HPDE6-E6E7 (cell line): ENCODE results near the gene SOX13.
"Not testable (repeated sequence)": the region's sequence is repeated elsewhere in the genome, so short reads cannot be mapped to it uniquely, and the experiment has no call there.

Source experiments
- DNase-seq: peaks from one replicate; pipeline ENCODE4 v3.0.0; 2011; ENCODE audit warnings: missing footprints; ENCODE audit errors: extremely low spot score

SOX13 gene

GRCh38 chr1:204072931-204073836 lies at the start of gene SOX13:
Gene SOX13 (plus strand): TSS chr1:204073115. CDS start chr1:204112916, 39,801 bp downstream.
- DNase-seq: peak; percentile 90

DNA sequence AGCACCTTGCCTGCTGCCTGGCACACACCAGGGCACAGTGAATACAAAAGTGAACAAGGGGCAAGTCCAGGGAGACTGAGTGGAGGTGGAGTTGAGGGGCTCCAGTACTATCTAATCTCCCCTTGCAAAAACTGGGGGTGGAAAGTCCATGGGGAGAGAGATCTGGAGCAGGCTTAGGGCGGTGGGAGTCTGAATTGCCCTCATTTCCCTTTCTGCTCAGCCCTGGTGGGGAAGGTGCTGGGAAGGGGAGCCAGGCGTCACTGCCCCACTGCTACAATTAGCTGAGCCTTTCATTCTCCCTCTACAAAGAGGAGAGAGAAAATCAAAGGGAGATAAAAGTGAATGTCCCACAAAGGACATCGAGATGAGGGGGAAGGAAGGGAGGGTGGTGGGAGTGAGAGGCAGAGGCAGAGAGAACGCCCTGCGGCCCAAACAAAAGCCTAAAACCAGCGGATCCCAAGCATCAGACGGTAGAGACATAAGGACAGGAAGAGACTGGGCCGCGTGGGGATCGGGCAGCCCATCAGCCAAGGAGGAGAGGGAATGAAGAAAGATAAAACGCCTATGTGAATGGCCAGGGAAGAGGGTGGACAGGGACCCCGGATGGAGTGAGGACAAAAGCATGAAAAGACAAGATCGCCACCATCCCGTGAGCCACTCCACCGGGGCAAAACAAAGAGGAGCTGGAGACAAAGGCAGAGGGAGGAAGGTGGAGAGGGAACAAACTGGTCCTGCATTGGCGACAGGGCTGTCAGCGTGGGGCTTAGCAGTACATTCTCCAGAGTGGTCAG lies 46.8 kb upstream of the SOX13 start:
- no peak for DNase-seq

DNA sequence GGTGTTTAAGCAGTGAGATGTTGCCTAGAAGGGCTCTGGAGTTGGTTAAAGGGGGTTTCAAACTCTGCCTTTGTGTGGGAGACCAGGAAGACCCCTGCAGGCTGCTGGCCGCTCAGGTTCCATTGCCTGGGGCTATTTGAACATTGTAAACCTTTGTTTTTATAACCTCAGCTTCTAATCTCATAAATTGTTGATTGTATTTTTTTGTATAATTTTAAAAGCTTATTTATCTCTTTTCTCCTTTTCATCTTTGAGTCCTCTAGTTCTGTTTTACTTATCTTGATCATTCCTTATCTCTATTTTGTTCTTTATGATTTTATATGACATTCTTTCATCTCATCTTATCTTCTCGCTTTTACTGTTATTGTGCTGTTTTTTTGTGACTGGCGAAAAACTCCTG lies 45.5 kb upstream of the SOX13 start:
- DNase-seq: no peak

GRCh38 chr1:204029016-204029415 lies 43.9 kb upstream of the SOX13 start:
- no peak for DNase-seq

DNA sequence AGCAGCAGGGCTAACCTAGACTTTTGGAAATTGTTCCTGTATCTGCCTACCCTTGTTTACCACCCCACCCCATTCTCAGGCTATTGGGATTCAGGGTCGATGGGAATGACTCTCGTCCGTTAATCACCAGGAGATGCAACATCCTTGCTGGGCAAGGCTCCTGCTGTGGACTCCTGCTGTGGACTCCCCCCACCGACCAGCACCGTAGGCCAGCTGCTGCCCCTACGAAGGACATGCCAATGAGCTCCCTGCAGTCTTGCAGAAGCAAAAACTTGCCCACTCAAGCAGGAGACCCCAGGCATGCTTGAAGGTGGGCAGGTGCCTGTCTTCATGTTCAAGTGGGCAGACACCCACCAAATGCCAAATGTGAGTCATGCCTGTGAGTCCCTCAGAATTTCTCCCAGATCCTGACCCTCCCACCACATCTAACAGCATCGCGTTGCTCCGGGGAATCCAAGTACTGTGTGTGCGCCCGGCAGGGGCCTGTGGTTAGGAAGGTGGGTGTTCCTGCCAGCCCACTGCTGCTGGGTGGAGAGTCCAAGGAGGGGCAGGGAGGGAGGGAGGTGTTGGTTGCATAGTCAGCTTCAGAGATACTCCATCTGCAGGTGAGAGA lies 41.7 kb upstream of the SOX13 start:
- no peak for DNase-seq

- no peak for DNase-seq
Observed at GRCh38 chr1:204032642-204033235, 40.2 kb upstream of the SOX13 start.

DNA sequence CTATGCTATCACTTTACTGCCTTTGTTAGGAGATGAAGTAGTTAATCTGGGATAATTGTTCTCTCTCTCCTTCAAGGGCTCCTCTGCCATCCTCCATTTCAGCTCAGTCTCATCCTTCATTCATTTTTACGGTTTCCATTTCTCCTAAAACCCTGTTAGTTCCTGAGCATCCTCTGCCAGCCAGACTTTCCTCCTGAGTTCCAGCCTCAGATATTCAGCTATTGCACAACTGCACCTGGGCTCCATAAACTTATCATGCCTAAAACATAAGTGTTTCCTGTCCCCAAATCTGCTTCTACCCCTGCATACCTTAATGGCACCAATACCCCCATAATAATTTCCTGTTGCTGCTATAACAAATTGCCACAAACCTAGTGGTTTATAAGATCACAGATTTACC lies 39.6 kb upstream of the SOX13 start:
- no peak for DNase-seq

DNA sequence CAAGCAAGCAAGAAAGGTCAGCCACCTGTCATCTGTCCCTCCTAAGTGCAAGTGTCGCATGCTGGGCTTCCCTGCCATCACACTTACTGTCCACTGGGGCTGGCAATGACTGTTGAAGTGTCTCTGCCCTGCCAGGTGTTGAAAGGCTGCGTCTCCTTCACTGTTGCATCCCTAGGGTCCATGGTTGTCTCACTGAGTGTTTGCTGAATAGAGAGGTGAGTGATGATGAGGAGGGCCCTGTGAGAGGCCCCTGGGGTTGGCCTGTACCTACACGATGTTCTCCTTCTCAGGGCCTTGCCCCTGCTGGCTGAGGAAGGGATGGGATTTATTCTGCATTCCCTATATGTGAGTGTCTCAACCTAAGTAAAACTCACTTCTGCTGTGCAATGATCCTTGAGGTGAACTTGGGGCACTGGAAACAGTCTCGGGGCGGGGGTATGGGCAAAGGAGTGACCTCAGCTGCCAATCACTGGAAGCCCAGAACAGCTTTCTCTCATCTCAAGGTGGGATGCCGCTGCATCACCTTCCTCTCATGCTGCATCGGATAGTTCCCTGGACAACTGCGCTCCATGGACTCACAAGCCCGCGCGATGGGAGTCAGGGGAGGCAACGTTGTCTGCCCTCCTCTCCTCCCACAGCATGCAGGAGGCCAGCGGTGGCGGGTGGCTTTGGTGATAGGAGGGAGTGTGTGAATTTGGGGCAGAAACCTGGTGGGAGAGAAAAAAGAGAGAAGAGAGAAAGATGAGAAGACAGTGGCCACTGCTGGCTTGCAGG lies 35.8 kb upstream of the SOX13 start:
- DNase-seq: no peak

DNA sequence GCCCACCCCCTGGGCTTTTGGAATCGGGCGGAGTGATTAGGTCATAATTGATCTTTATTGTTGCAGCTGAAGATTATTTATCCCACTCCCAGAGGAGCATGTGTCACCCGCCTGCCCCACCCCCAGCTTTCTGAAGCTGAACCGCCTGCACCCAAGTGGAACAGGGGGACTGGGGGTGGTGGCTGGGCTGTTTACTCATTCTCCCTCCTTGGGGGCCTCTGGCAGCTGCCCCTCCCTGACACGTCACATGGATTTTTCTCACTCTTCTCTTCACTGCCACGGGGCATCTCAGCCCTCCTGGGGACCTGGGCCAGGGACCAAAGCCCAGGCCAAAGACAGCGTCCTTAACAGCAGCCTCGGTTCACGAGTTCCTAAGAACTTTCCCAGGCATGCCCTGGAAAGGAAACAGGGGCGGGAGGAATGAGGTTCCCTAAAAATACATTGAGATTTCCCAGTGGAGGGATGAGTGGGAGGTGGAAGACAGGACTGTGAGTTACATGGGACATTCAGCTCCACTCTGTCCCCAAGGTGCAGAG lies 31.6 kb upstream of the SOX13 start:
- DNase-seq: no peak

DNA sequence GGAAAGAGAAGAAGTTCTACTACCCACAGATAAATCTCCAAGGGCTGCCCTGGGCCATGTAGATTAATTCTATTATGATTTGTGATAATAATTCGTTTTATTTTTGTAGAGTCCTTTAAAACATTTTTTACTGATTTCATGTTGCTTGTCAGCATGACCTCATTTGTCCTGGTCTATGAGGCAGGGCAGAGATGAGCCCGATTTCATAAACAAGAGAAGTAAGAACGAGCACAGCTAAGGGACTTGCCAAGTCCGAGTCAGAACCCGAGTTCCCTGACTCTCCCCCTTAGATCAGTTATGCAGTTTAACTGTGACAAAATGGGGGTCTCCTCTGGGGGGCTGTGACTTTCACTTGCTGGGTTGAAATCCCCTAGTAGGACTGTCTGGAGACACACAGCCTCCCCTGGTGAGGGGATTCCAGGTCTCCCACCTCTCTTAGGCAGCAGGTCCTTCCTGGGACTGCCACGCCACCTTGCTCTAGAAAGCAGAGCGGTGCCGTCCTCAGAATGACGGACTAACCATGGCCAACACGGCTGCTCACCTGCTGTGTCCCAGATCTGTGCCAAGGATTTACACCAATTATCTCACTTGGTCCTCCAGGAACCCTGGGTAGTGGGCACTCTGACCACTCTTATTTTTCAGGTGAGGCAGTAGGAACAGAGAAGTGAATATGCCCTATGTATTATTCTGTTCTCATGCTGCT lies 31.0 kb upstream of the SOX13 start:
- no peak for DNase-seq

- no peak for DNase-seq
Observed at GRCh38 chr1:204042516-204042915, 30.4 kb upstream of the SOX13 start.

DNA sequence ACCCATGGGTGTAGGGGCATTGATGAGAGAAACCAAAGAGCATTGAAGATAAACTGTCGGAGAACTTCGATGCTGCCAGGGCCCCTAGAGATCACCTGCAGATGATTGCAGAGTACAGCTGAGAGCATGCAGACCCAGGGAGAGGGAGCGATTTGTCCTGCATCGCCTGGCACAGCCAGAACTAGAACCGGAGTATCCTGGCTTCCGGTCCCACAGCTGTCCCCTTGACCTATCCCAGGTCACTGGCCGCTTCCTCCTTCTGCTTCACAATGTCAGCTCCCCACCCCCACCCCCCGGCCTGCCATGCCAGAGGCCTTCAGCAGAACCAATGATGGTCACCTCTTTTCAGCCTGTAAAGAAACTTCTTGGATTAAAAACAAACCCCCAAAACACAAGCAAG lies 29.2 kb upstream of the SOX13 start:
- no peak for DNase-seq

GRCh38 chr1:204044448-204044847 lies 28.5 kb upstream of the SOX13 start:
- no peak for DNase-seq

DNA sequence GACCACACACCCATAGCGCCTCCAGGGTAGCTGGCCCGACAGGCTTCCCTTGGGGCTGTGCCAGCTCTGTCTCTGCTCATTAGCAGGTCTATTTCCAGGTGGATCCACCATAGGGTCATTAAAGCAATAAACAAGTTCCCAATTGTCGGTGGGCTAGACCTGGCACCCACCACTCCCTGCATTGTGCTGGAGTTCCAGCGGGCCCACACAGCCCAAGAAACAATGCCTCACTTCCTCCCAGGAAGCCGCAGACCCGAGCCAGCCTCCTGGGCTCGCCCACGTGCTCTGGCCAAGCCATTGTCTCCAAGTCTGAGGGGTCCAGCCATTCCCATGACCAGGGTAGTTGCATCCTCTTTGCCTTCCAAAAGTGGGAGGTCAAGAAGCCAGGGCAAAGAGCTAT lies 27.5 kb upstream of the SOX13 start:
- no peak for DNase-seq

DNA sequence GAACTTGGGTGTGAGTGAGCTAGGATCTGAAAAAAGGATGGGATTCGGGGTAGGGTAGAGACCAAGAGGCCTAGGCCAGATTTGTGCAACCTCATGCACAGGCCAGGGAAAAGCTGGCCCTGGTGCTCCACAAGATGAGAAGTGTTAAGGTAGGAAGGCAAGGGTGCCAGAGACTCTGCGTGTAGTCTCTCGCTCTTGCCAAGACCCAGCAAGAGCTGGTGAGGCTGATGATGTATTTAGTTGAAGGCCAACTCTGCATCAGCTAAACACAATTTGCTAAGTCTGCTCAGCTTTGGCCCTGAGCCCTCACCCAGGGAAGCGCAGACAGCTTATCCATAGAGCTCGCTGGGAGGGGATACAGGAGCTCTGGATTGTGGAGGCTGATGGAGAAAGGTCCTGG lies 26.6 kb upstream of the SOX13 start:
- DNase-seq: no peak

GRCh38 chr1:204048796-204049195 lies 24.1 kb upstream of the SOX13 start:
- not testable (repeated sequence) for DNase-seq

GRCh38 chr1:204051258-204051657 lies 21.7 kb upstream of the SOX13 start:
- DNase-seq: no peak

DNA sequence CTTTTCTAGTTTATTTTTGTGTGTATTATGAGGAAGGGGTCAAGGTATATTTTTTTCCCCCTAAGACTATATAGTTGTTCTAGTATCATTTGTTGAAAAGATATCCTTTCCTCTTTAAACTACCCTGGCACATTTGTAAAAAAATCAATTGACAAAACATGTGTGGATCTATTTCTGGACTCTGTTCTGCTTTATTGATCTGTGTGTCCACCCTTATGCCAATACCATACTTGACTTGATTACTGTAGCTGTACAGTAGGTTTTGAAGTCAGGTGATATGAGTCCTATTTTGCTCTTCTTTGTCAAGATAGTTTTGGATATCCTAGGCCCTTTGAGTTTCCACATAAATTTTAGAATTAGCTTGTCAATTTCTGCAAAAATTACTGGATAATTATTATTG lies 21.2 kb upstream of the SOX13 start:
- no peak for DNase-seq

DNA sequence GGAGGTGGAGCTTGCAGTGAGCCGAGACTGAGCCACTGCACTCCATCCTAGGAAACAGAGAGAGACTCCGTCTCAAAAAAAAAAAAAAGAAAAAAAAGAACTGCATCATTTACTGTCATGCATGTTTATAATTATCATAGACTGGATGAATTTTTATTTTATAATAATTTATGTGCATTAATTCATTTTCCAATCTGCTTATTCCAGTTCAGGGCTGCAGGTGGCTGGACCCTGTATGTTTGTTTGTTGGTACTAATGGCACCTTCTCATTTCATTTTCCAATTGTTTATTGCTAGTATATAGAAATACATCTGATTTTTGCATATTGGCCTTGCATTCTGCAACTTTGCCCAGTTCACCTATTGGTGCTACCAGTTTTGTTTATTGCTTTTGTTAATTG lies 19.0 kb upstream of the SOX13 start:
- no peak for DNase-seq

DNA sequence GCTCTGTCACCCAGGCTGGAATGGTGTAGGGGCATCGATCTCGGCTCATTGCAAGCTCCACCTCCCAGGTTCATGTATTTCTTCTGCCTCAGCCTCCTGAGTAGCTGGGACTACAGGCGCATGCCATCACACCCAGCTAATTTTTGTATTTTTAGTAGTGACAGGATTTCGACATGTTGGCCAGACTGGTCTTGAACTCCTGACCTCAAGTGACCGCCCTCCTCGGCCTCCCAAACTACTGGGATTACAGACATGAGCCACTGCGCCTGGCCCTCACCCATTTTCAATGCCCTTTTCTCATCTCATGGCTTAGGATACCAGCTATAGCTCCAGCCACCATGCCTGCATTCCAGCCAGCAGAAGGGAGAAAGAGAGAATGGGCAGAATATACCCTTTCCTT lies 12.9 kb upstream of the SOX13 start:
- no peak for DNase-seq
